ENCODE results near the gene ADD1.

Gene ADD1

DNA sequence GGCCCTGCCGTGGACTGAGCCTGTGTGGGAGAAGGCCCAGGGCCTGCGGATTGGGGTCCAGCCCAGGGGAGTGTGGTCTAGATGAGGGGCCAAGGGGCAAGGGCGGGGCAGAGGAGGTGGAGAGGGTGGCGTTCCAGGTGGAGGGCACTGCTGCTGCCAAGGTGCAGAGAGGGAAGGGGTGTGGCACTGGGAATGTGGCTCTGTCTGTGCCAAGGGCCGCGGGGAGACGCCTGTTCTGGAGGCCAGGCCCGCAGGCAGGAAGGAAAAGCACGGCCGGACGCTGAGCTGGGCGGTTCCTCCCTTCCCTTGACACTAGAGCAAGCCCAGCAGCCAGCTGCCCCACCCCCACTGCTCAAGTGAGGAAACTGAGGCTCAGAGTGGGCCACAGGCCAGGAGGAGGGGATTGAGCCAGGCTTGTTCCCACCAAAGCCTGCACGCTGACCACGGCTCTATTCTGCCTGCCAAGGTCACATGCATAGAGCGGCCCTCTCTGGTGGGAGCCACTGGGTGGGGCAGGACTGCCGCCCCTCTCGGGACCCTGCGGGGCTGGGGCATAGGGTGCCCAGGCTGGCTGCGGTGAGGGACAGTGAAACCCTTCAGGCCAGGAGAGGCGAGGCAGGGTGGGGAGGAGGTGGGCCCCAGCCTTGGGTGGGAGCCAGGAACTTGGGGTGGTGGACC lies 37.8 kb upstream of the ADD1 start:
- DNase-seq (ENCODE audit: low read depth), result no peak

- DNase-seq (ENCODE audit: low read depth), result no peak
Observed at GRCh38 chr4:2806390-2807355, 37.0 kb upstream of the ADD1 start.

- DNase-seq (ENCODE audit: low read depth), result no peak
Observed at GRCh38 chr4:2807571-2807970, 36.1 kb upstream of the ADD1 start.

DNA sequence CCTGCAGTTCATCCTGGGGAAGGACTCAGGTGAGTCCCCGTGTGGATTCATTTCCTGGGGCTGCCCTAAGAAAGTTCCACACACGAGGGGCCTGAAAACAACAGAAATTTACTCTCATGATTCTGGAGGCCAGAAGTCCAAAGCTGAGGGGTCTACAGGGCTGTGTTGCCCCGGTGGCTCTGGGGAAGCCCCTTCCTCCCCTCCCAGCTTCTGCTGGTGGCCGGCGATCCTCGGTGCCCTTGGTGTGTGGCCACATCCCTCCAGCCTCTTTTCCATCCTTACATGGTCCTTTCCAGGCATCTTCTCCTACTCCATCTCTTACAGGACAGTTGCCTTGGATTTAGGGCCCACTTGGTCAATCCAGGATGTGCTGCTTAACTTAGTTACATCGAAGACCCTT lies 35.6 kb upstream of the ADD1 start:
- no peak for DNase-seq (ENCODE audit: low read depth)

DNA sequence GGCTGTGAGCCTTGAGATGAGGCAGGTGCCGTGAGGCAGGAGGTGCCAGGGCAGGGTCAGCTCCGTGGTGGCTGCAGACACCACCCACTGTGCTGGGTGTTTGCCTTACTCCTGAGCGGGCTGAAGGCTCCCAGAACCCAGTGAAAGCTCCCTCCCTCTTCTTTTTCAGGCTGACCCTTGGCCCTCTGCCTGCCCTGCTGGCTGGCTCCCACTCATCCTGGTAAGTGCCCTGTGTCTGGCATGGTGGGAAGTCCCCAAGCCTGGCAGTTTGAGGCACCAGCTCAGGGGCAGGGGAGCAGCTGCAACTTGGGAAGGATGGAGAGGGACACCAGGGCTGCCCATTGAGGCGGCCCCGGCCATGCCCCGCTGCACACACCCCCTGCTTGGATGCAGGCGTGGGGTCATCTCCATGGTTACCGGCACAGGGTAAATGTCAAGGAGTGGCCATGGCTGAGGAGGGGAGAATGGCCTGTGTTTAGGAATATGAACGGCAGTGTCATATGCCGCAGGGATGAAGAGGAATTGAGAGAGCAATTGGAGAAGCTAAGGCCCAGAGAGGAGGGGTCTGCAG lies 33.9 kb upstream of the ADD1 start:
- DNase-seq (ENCODE audit: low read depth), result no peak

- no peak for DNase-seq (ENCODE audit: low read depth)
Observed at GRCh38 chr4:2810388-2810787, 33.3 kb upstream of the ADD1 start.

DNA sequence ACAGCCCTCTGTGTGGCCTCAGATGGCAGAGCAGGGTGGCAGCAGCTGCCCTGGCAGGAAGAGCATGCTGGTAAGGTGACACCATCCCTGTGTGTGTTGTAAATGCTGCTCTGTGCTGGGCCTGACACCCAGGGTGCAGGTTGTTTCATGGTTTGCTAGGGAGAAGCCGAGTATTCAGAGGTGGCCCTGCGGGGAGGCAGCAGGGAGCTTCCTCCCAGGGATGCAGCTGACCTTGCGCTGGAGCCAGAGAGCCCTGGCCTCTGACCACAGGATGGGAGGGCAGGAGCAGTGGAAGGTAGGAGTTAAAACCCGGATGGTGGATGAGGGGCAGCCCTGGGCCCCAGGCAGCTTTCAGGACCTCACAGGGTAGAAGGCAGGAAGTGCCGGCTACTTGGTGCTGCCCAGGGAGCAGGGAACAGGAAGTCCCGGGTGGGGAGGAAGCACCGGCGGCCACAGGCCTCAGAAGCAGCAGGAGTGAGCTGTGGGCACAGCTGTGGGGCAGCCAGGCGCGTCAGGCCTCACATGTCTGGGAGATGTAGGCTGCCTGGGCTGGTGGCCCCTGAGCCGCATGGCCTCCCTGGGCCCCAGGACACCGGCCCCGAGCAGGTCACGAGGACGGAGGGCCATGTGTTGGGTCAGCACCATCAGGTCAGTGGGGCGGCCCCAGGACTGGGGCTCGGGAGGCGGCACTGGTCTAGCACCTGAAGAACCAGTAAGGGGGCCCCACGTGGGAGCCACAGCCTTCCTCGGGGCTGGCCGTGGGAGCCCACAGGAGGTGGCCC lies 31.6 kb upstream of the ADD1 start:
- peak; percentile 61 for DNase-seq (ENCODE audit: low read depth)

GRCh38 chr4:2812612-2813354 lies 30.9 kb upstream of the ADD1 start:
- DNase-seq (ENCODE audit: low read depth), result no peak

GRCh38 chr4:2813446-2814405 lies 29.9 kb upstream of the ADD1 start:
- no peak for DNase-seq (ENCODE audit: low read depth)

- no peak for DNase-seq (ENCODE audit: low read depth)
Observed at GRCh38 chr4:2814627-2815270, 28.9 kb upstream of the ADD1 start.

- DNase-seq (ENCODE audit: low read depth), result no peak
Observed at GRCh38 chr4:2816401-2816954, 27.2 kb upstream of the ADD1 start.

DNA sequence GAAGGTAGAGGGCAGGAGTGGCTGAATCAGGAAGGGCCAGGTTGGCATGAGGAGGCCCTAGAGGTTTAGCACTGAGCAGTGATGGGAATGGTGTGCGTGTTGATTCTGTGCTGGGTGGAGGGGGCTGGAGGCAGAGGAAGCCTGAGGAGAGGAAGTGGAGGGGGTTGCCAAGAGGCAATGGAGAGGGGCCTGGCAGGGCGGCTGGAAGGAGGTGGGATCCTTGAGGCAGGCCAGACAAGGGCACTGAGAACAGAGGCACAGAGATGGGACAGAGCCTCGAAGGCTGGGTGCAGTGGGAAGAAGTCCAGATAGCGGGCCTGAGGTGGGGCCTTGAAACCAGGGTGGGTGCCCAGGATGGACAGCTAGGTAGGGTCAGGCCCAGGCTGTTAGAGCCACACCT lies 26.5 kb upstream of the ADD1 start:
- no peak for DNase-seq (ENCODE audit: low read depth)

GRCh38 chr4:2817701-2818350 lies 25.8 kb upstream of the ADD1 start:
- DNase-seq (ENCODE audit: low read depth), result no peak

- DNase-seq (ENCODE audit: low read depth), result no peak
Observed at GRCh38 chr4:2818351-2818939, 25.2 kb upstream of the ADD1 start.

DNA sequence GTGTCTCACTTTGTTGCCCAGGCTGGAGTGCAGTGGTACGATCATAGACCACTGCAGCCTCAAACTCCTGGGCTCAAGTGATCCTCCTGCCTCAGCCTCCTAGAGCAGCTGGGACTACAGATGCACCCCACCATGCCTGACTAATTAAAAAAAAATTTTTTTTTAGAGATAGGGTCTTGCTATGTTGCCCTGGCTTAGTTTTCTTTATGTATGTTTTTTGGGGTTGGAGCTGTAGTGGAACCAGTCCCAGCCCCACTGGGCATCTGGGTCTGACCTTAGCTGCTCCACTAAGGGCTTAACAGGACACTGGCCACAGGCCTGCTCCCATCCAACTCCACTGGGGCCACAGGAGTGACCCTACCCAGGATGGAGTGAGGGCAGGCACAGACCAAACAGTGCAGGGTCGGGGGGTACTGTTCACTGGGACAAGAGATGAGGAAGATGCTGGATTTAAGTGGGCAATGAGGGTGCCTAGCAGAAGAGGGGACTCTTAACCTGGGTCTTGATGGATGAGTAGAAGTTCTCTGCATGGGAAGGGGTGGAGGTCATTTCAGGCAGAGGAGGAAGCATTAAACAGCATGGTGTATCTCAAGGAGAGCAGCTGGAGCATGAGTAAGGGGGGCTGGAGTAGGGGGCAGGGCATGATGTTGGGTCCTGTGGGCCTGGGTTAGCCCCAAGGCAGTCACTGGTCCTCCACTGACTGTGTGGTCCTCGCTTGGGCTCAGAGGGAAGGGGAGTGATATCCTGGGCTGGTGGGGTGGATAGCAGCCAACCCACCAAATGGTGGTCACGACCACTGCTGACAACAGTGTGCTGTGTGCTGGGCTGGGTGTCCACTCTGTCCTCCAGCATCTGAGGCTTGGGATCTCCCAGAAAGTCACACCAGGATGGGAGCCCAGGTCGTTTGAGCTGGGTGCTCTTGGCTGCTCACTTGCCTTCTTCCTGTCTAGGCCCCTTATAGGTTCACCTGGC lies 24.1 kb upstream of the ADD1 start:
- DNase-seq (ENCODE audit: low read depth), result no peak

DNA sequence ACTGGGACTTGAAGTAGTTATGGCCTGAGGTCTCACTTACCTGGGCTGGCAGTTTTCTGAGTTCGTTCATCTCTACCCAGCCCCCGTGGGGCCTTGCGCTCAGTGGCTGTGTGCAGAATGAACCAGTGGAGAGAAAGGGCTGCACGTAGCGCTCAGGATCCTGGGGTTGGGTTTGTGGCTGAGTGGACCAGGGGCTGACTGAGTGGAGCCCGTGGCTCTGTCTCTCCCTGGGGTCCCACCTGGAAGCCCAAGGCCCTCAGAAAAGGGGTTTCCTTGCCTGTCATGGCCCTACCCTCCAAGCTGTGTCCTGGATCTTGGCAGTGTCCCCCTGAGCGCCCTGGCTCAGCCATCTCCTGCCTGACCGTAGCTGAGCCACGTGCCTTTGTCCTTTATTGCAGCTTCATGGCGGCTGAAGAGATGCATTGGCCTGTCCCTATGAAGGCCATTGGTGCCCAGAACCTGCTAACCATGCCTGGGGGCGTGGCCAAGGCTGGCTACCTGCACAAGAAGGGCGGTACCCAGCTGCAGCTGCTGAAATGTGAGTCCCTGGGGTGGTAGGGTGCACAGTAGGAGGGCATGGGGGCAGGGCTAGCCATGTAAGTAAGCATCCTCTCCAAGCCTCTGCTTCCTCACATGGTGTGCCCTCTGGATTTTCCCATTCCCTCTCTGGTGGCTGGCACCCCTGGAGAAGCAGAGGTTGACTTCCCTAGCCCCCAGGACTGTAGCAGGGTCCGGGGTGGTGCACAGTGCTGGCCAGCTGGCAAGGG lies 23.2 kb upstream of the ADD1 start:
- no peak for DNase-seq (ENCODE audit: low read depth)

Data from activated T-cell treated with anti-CD3 and anti-CD28 coated beads for 48 hours (primary cell).